ENCODE results near the gene CFP. TPM values are rescaled to one million over a fixed set of nuclear protein-coding genes. Genes with fewer than 3 reads are reported as not detected.

CFP gene
- total RNA-seq, 3 donors from 2014 or later: 2.6 to 17.4 (median 3.3) TPM

DNA sequence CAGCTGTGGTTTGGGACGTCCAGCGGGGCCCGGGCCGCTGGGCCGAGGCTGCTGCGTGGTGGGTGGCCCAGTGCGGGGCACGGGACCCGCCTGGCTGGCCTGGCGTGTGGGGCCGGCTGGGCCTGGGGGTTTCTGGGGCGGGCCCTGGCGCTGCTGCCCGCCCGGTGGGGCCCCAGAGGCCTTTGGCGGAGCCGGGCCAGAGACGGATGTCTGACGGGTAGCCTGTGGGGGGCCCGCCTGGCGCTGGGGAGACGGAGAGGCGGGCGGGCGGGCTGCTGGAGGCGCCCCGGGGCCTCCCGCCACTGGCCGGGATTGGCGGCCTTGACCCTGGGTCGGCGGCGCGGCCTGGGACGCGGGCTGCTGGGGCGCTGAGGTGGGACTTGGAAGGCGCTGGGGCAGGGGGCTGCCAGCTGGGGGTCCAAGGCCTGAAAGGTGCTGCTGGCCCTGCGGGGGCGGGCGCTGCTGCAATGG, 55.6 kb downstream of the CFP start:
- intact Hi-C loops (cut with DNase I; ENCODE audit: low total_unique reads): loop anchor here (5.0 to 10.0 kb wide), 2 partner anchors 51 to 1398 kb away; partner anchors contain the start of genes CFP and KCND1
- no peak for DNase-seq (ENCODE audit: low spot score in 2 of 2)
- Histone ChIP-seq H3K4me1 (no peaks in the 10 kb centered on the region), H3K36me3 (peaks cover 5% of the 10 kb centered on the region), H3K9me3 (no peaks in the 10 kb centered on the region), H3K27ac (peak overlapping the region; percentile 69 to 89), H3K27me3 (peaks cover 0 to 63% of the 10 kb centered on the region in 2 donors), H3K4me3 (peak overlapping the region; percentile 22 to 59 (median 37))
- TF ChIP-seq POLR2A (IDR thresholded peaks at IDR 0.05): no peak
- no peak for TF ChIP-seq CTCF (IDR thresholded peaks at IDR 0.05)
- TF ChIP-seq POLR2AphosphoS5 (IDR thresholded peaks at IDR 0.05): no peak

GRCh38 chrX:47573341-47574075, 56.2 kb downstream of the CFP start:
- peak overlapping the region; percentile 22 to 59 (median 37) for H3K4me3 ChIP-seq
- no peaks in the 10 kb centered on the region for H3K4me1 ChIP-seq
- H3K27ac ChIP-seq: peak overlapping the region; percentile 69 to 89
- no peaks in the 10 kb centered on the region for H3K9me3 ChIP-seq
- H3K36me3 ChIP-seq: peaks cover 5% of the 10 kb centered on the region
- no peak for DNase-seq (ENCODE audit: low spot score in 2 of 2)
- intact Hi-C loops (cut with DNase I; ENCODE audit: low total_unique reads): loop anchor here (5.0 to 10.0 kb wide), 2 partner anchors 51 to 1399 kb away; partner anchors contain the start of genes CFP and KCND1
- TF ChIP-seq POLR2AphosphoS5 (IDR thresholded peaks at IDR 0.05) (no peak), CTCF (IDR thresholded peaks at IDR 0.05) (no peak), POLR2A (IDR thresholded peaks at IDR 0.05) (no peak)
- peaks cover 0 to 60% of the 10 kb centered on the region in 2 donors for H3K27me3 ChIP-seq

Other genes starting within 250 kb of the CFP start
- 10 to 100 TPM in 1 of 3 donors, 1 to 10 TPM in 2; 7.2 to 14.0 (median 9.2) TPM for gene ZNF41, start 146.7 kb downstream of the CFP start, total RNA-seq
- gene ARAF, start 68.7 kb downstream of the CFP start, total RNA-seq: 10 to 100 TPM; 27.9 to 37.6 (median 30.6) TPM
- gene TIMP1, start 47.5 kb downstream of the CFP start, total RNA-seq: 100 to 1,000 TPM in 2 of 3 donors, 10 to 100 TPM in 1; 85.9 to 225 (median 180) TPM
- not detected for gene SYN1, start 10.1 kb downstream of the CFP start, total RNA-seq
- 10 to 100 TPM; 18.0 to 22.0 (median 21.0) TPM for gene ELK1, start 20.6 kb upstream of the CFP start, total RNA-seq
- 100 to 1,000 TPM; 130 to 155 (median 140) TPM for gene UXT, start 29.2 kb upstream of the CFP start, total RNA-seq
- gene ZNF81, start 207.0 kb upstream of the CFP start, total RNA-seq: 10 to 100 TPM in 2 of 3 donors, 1 to 10 TPM in 1; 6.4 to 11.1 (median 10.2) TPM

Measured in breast epithelium (tissue), 4 donors.